DMS53 treated with DMSO at 0.1 percent for 48 hours (cell line): ENCODE data around the gene CSNK1D.

Source experiments
- DNase-seq: peaks from one replicate; lab custom pipeline; 2025; ENCODE audit not compliant: unreplicated experiment; lab: John Stamatoyannopoulos, UW

The CSNK1D gene

DNA sequence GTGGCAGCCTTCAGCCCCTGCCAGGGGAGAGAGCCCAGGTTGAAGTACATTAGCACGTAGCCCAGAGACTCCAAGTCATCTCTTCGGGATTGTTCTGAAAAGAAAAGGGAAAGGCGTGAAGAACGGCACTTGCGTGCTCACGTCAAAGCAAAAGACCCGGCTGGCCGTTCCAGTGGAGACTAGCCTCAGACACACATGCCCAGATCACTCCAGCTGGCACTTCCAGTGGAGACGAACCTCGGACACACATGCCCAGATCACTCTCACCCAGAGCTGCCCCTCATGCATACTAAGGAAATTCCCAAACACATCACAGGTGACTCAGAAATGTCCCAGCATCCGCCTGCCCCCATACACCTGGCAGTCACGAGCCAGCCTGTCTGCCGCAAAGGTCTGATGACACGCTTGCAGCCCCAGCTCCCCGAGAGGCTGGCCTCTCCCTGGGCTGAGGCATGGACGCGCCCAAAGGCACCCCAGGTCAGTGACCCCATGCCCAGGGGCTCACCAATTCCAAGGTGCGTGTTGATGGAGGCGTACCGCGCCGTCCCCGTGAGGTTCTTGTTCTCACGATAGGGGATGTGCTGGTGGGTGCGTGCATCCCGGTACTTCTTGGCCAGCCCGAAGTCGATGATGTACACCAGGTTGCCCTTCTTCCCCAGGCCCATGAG lies 20.9 kb downstream of the CSNK1D start:
- no peak for DNase-seq

- DNase-seq: no peak
Observed at GRCh38 chr17:82250868-82251500, 22.5 kb downstream of the CSNK1D start.

DNA sequence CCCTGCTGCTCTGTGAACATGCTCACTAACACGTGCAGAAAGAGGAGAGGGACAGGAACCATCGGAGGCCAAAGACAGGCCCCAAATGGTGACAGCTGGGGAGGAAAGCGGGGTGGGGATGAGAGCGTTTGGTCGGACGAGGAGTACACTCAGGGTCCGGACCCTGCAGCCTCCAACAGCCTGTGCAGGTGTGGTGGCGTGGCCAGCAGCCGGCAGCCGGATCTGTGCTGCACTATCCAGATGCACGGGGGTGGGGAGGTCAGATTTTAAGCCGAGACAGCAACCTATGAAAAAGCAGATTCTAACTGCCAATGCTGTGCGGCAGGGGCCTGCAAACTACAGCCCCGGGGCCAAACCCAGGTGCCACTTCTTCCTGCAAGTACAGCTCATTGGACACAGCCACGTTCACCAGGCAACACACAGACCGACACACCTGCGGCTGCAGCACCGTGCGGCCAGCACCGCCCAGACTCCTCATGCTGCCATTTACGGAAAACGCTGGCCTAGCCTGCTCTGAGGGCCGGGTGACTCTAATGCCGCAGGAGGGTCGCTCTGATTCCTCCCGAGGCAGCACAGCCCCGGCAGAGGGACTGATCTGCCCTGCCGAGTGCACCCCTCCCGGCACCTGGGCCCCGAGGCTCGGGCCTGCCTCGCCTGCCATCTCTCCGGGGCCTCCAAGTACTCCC lies 23.5 kb downstream of the CSNK1D start:
- DNase-seq: no peak

DNA sequence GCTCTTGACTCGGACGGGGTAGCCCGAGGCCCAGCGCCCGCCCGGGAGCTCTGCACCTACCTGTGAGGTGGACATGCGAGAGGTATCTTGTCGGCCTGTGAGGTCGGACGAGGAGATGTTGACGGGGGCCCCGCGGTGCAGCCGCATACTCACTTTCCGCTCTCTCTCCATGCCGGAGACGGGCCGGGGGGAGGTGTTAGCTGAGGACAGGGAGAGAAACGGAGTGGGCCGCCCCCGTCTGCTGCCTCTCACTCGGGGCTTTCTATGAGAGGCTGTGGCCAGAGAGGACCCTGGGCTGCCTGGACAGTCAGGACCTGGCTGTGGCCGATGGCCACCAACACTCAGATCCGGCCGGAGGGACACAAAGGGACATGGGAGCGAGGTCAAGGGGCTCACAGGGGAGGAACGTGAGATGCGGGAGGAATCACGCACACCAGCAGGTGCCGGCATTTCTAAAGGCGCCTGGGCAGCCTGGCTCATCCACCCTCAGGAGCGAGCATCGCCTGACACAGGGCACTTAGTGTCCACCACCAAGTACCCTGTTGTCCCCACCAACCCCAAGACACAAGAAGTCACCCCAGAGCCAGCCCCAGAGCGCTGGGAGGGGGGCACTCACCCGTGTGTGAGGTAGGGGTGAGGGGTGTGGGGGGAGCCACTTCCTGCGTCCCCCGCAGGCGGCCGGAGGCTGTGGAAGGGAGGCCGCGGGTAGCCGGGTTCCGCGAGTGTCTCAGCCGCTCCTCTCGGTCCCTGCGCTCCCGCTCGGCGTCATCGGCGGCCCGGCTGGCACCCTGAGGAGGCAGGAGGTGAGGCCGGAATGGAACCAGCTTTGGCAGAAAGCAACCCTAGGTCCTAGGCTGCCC lies 24.5 kb downstream of the CSNK1D start:
- no peak for DNase-seq

DNA sequence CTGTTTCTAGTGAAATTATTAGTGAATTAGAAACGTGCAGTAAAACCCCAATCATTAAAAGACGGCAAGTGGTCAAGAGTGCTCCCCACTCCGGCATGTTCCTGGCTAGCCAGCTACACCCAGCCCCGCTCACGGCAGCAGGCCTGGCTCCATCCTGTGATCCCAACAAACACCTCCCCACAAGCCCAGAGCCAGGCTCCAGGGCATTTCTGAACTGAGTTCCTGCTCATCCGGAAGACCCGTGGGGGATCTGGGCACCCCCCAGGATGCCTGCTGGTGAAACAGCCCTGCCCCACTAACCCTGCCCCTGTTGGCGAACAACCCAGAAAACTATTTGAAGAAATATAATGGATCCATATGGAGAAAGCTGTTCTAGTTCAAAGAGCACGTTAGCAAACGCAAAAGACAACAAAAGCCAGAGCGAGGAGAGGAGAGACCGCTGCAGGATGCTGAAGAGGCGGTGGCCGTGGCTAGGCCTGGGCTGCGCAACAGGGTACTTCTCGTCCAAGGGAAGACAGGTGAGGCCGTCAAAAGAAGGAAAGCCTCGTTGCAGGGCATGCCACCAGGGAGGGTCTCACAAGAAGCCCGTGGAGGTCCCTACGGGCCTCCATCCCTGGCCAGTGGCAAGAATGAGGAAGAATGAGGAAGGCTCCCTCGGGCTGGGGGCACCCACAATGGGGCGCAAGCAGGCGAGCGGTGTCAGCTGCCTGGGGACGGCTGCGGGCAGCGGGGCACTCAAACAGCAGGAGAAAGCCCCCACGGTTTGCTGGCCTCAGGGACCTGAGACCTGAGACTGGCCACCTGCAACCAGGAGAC lies 25.4 kb downstream of the CSNK1D start:
- DNase-seq: no peak

DNA sequence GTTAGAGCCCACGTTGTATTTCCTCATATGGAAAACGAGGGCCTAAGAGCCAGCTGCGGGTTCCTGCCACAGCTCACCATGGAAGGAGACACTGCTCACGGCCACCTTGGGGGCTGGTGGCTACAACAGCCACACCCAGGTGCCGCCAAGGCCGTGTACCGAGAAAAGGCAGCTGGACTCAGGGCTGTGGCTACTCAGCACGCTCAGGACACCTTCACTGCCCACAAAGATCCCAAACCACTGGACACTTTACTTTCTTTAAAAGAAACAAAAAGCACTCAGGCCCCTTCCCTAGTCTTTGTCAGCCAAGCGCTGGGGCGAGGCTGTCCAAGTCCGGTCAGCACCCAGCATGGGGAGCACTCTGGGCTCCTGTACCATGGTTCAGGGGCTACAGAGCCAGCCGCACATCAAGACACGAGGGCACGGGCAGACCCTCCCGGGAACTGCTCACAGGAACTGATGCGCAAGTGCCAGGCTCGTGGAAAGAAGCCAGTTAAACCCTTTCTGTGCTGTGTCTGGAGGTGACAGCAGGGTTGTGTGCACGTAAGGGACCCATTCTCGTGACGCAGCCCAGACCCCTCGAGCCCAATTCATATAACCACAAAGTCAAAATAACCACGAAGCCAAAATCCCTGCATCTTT lies 26.2 kb downstream of the CSNK1D start:
- no peak for DNase-seq

DNA sequence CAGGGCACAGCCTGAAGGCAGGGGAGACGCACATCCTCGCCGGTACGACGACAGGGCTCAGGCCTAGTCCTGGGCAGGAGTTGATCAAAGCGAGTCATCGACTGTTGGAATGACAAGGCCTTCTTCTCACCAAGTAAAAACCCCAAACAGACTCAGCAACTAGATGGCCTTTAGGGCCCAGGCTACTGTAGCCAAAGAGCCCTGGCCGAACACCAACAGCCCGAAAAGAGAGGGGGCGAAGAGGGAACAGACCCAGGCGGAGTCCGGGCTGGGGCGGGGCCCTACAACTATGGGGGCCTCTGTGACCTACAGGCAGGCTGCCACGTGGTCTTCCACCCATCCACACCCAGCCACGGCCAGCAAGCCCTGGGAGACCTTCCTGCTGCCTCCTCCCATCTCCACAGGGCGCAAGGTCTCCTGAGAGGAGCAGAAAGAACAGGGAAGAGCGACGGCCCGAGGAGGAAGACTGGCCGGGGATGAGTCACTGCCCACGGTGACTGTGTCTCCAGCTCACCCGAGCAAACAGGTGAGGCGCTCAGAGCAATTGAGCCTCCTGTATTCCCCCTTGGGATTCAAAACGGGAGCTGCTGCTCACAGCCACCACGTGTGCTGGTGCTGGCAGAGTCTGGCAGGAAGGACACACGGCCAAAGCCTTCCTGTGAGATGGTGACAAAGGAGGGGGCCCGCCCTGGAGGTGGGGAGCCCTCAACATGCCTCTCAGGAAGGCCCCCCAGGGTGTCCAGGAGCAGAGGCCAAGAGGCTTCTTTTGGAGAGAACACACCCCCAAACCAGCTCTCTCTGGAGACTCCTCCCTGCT lies 26.9 kb downstream of the CSNK1D start:
- DNase-seq: no peak

DNA sequence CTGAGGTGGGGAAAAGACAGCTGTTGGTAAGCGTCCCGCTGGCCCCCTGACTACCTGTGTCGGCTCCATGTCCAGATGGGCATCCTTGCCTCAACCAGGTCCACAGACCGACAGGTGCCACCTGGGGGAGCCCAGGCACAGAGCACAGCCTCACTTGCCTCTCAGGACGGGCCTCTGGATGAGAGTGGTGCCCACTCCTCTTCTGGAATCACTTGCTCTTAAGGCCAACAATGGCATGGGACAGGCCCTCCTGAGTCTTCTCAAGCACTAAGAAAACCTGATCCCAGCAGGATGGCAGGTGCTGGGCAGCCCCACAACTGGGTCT lies 27.5 kb downstream of the CSNK1D start:
- no peak for DNase-seq

DNA sequence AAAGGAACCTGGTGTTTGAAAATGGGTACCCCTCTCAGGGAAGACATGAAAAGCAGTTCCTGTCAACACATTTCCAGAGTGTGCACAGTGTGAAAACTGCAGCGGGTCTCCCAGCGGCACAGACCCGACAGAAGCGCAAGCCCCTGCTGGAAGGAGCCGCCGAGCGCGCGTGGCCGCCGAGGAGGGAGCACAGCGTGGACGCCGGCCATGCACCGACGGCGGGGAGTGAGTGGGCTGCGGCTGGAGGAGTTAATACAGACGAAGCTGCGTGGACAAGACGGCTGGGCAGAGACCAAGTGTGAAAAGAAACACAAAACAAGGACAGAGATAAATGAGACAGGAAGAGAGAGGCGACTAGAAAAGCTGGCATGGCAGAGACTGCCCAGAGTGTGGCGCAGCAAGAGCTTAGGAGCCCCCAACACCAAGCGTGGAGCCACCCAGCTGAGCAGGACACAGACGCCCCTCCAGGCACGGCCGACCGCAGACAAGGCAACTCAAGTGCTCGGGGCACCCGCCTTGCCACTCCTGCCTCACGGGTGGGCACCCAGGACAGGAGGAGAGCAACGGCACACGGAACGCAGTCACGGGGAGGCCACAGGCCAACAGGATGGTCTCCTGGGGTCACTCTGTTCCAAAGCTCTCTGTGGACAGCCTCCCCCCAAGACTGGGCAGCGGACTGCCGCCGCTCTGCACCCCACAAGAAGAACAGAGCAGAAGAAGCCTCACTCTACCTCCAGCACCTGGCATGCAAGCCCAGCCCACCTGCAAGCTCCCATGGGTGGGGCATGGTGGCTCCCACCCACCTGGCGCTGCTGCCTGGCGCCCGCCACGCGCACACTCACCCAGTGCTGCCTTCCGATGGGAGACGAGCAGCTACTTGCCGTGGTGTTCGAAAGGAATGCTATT lies 28.1 kb downstream of the CSNK1D start:
- no peak for DNase-seq

DNA sequence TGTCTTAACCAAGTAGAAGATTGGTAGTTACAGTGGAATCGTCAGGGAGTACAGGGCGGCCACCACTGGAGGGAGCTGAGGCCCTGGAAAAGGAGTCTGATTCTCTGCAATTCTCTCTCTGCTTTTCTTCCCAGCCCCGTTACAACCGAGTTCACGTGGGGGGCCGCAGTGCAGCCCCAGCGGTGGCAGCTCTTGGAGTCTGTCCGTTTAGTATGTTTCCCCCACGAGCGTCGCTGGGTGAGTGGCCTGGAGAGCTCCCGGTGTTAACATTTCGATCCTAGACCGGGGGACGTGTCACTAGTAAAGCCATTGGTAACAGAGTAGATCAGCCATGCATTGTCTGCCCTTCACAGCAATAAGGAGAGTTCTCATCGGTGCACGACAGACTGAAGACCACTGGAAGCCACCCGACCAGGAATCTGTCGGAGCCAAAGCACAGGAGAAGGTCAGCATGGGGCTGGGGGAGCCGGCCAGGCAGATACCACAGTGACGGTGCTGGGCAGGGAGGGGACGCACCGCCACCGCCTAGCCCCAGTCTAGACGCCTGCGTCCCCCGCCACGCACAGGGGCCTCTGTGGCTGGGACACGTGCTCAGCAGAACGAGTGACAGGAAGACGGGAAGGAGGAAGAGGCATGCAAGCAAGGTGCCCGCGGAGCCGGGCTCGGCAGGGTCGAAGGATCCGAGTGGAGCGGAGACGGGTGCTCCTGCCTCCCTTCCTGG lies 28.9 kb downstream of the CSNK1D start:
- no peak for DNase-seq

DNA sequence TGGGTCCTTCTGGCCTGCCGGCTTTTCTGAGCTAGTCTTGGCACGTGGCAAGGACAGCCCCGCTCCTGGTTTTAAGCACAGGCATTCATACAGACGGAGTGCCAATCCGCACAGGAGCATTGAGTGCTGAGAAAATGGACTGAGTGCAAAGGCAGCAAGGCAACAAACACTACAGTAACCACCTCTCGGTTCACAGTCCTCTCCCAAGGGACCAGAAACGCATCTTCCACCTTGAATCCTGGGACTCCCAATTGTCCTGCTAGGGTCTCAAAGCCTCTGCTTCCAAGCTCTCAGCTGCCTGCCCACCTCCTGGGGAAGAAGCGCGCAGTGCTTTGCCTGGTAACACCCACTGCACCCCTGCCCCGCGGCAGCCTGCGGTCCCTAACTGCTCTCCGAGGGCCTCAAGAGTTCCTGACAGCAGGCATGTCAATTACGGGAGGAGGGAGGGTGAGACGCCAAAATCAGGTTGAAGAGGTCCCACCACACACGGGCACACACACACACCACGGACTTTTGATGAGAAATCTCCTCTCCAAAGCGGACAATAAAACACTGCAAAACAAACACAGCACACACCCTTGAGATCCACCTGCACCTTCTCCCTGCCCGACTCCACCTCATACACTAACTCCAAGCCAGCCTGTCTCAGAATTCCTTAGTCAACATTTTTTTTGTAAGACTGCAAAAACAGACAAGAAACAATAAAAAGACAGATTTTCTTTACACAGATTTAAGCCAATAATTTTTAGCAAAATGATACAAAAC lies 29.7 kb downstream of the CSNK1D start:
- DNase-seq: no peak

GRCh38 chr17:82242977-82243647 lies 30.4 kb downstream of the CSNK1D start:
- no peak for DNase-seq

DNA sequence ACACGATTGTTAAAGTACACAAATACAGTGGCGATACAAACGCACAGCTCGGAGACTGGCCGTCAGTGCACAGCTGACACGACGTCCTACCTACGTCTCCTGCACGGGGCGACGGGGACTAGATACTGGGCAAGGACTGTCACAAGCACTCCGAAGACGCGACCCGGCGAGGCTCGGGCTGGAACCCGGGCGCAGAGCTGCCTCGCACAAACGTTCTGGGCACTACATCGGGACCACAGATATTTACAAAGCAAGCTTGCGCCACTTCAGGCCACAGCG lies 30.9 kb downstream of the CSNK1D start:
- no peak for DNase-seq

GRCh38 chr17:82241926-82242697 lies 31.4 kb downstream of the CSNK1D start:
- DNase-seq: no peak

DNA sequence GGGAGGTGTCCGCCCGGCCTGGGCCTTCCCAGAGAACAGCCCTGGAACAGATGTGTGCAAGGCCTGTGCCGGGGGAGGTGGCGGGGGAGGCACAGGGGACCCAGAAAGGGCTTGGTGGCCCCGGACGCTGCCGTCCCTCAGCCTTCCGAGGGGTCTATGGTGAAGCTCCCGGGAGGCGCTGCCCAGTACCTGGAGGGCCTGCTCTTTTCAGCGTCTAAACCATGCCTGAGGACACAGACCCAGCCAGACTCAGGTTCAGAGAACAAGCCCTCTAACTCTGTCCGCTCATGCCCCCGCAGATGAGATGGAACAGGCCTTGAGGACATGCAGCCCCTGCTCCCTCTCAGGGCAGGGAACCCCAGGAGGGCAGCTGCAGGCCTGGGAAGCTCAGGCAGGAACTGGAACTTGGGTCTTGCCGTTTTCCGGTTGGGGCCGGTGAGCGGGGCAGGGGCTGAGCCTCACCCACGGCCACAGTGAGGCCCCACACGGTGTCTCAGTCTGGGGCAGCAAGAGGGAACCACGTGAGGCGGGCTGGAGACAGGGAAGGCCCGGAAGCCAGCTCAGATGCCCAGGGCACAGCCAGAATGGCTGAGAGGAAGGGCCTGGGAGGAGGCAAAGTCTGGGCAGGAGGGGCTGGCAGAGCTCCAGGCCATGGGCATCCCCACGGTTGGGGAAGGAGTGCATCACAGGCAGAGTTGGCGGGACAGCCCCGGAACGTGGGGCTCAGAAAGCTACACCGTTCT lies 32.1 kb downstream of the CSNK1D start:
- DNase-seq: no peak
